Transverse colon (tissue), 3 donors: ENCODE results near the gene DNAJC11.

ENCODE experiments used
- CTCF ChIP-seq, 5 experiments: fragments of 200-600 bp in 3 of 5; fragments of 450-650 bp in 2 of 5; sonication (generic) in 3 of 5; IDR thresholded peaks; 1 replicate in 2 of 5; 2 replicates in 3 of 5; pipeline ENCODE4 v1.5.1; 2016 to 2017; ENCODE audit warnings: antibody characterized with exemption in 5 of 5, inconsistent platforms in 3 of 5, mild to moderate bottlenecking in 2 of 5, moderate library complexity in 1 of 5
- POLR2A ChIP-seq: fragments of 450-650 bp; IDR thresholded peaks from one replicate; pipeline ENCODE4 v1.6.1; 2016; ENCODE audit warnings: antibody characterized with exemption, mild to moderate bottlenecking, moderate library complexity

GRCh38 chr1:6601923-6602668 lies 99.5 kb downstream of the DNAJC11 start:
- TF ChIP-seq CTCF (IDR thresholded peaks at IDR 0.05), result no peak
- no peak for TF ChIP-seq POLR2A
